HG03039 (cell line): ENCODE results near the gene YIPF2.
"Not testable (repeated sequence)": the region's sequence is repeated elsewhere in the genome, so short reads cannot be mapped to it uniquely, and the experiment has no call there.

ENCODE experiments used
- ATAC-seq: cut with Tn5 transposase; IDR thresholded peaks from one replicate; pipeline ENCODE4 v1.9.1; 2021; ENCODE audit warnings: mild to moderate bottlenecking, moderate library complexity; ENCODE audit not compliant: unreplicated experiment

The YIPF2 gene

GRCh38 chr19:10878253-10878652, 50.2 kb downstream of the YIPF2 start:
- no peak for ATAC-seq

DNA sequence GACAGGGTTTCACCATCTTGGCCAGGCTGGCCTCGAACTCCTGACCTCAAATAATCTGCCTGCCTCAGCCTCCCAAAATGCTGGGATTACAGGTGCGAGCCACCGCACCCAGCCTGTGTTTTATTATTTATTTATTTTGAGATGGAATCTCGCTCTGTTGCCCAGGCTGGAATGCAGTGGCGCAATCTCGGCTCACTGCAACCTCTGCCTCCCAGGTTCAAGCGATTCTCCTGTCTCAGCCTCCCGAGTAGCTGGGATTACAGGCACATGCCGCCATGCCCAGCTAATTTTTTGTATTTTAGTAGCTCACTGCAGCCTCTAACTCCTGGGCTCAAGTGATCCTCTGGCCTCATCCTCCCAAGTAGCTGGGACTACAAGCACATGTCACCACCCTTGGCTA, 50.8 kb downstream of the YIPF2 start:
- not testable (repeated sequence) for ATAC-seq

GRCh38 chr19:10876459-10877240, 51.8 kb downstream of the YIPF2 start:
- ATAC-seq = peak; percentile 45

DNA sequence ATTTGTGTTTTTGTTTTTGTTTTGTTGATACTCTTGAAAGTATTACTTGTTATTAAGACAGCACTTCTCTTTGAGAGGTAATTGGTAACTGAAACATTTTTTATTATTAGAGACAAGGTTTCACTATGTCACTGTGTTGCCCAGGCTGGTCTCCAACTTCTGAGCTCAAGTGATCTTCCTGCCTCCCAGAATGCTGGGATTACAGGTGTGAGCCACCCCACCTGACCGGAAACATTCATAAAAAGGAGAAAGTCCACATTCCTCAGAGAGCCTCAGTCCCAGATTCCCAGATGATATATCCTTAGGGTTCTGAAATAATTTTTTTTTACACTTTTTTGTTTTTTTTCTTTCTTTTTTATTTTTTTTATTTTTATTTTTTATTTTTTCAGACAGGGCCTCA, 54.4 kb downstream of the YIPF2 start:
- ATAC-seq = no peak

GRCh38 chr19:10872546-10873107, 55.8 kb downstream of the YIPF2 start:
- ATAC-seq = no peak
